HG03064 (cell line): ENCODE results near the gene SIGLEC15.

Experiments
- ATAC-seq: cut with Tn5 transposase; IDR thresholded peaks from one replicate; pipeline ENCODE4 v1.9.1; 2021; ENCODE audit warnings: low read depth; ENCODE audit not compliant: unreplicated experiment

The SIGLEC15 gene

GRCh38 chr18:45874491-45875184, 49.2 kb downstream of the SIGLEC15 start:
- ATAC-seq = peak; percentile 96

- ATAC-seq = no peak
These were observed 50.7 kb downstream of the SIGLEC15 start for GRCh38 chr18:45876161-45876560.

GRCh38 chr18:45877403-45877802, 51.9 kb downstream of the SIGLEC15 start:
- no peak for ATAC-seq

GRCh38 chr18:45879681-45880655, 54.5 kb downstream of the SIGLEC15 start:
- ATAC-seq = peak; percentile 74

- ATAC-seq = no peak
These were observed 55.5 kb downstream of the SIGLEC15 start for GRCh38 chr18:45880876-45881558.

GRCh38 chr18:45887585-45887984, 62.1 kb downstream of the SIGLEC15 start:
- ATAC-seq = no peak

- ATAC-seq = no peak
These were observed 64.1 kb downstream of the SIGLEC15 start for GRCh38 chr18:45889419-45890064.

GRCh38 chr18:45890606-45891005, 65.1 kb downstream of the SIGLEC15 start:
- ATAC-seq = no peak

GRCh38 chr18:45891806-45892205, 66.3 kb downstream of the SIGLEC15 start:
- ATAC-seq = no peak
